ENCODE data around the gene KCND2.
A peak's percentile ranks its signal among the peaks of the same experiment; 100 is the strongest.

KCND2 gene

DNA sequence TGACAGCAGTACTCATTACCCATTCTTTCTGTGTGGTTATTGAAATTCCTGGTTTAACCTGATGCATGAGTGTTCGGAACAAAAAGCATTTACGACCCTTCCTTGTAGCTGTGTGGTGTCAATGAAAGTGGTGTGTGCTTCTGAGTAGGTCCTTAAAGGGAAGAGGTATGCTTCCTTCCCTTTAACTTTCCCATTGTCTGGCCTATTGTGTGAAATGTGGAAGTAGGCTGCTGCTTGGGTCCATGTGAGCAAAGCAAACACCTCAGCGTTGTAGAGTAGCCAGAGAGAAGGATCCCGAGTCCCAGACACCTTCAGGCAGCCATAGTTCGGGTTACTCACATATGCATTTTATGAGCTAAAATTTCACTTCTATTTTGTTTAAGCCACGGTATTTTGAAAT is 510.3 kb downstream of the KCND2 start:
- TF ChIP-seq CTCF (conservative IDR thresholded peaks at IDR 0.05; ENCODE audit: low read depth, low read length) = no peak
- no peak overlapping the region for H3K4me3 ChIP-seq (ENCODE audit: low read length)
- no peak for DNase-seq (ENCODE audit: low read depth)

DNA sequence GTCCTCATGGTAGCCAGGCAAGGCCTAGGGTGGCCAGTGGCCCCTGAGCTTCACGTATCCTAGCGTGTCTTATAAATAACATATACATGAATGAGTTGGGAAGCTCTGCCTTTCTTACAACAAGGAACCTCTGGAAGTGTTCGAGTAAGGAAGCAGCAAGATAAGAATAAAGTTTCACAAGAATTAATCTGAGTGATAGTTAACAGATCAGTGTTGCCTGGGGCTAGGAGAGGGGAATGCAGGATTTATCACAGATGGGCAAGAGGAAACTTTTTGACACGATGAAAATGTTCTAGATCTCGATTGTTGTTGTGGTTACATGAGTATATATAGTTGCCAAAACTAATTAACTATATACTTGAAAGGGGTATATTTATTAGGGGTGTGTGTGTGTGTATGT is 510.7 kb downstream of the KCND2 start:
- DNase-seq (ENCODE audit: low read depth) = no peak
- no peak for TF ChIP-seq CTCF (conservative IDR thresholded peaks at IDR 0.05; ENCODE audit: low read depth, low read length)
- no peak overlapping the region for H3K4me3 ChIP-seq (ENCODE audit: low read length)

DNA sequence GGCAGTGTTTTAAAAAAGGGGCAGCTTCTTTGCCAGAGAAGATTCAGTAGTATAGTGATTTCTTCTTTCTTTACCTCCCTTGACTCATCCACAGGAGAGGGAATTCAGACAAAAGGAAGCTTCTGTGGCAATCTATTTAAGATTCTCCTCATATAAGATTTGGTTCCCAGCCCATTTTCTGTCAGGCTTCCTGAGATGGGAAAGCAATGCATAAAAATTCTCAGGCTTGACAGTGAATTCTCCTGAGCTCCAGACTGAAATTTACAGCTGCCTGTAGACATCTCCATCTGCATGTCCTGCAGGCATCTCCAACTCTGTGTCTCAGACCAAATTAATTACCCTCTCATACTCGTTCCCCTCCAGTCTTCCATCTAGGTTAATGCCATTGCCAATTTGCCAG is 512.1 kb downstream of the KCND2 start:
- H3K4me3 ChIP-seq (ENCODE audit: low read length) = no peak overlapping the region
- no peak for TF ChIP-seq CTCF (conservative IDR thresholded peaks at IDR 0.05; ENCODE audit: low read depth, low read length)

DNA sequence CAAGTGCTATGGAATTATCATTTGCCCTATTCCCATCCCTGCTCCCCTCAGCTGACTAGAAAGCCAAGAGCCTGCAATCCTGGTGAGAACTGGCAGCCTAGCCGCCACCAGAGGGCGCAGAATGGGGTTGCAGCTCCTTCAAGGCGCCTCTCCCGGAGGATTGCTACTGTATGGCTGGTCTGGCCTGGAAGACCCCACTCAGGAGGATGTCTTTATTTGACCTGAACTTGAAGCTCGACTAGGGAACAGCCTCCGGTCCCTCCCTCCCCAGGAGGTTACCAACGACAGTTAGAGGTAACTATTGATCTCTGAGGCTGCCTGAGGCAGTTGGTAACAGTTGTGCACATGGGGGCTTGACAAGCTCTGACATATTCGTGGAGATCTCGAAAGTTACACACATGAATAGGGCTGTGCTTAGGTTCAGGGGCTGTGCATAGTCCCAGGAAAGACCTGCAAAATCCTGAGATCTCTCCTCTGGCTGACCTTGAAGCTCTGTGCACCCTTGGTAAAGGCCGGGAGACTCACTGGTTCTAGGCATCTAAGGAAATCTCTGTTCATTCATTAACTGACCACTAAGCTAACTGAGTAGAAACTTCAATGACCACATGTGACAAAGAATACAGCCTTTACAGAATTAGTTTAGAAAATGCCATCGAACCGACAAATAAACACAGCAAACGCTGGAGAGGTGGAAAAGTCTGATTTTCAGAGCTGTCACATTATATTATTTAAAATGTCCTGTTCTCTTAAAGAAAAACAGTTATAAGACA is 519.3 kb downstream of the KCND2 start:
- TF ChIP-seq CTCF (conservative IDR thresholded peaks at IDR 0.05; ENCODE audit: low read depth, low read length) = peak; percentile 93
- DNase-seq (ENCODE audit: low read depth) = peak; percentile 16
- H3K4me3 ChIP-seq (ENCODE audit: low read length) = no peak overlapping the region

More for the DNA sequence above, 512.1 kb downstream of the KCND2 start:
- no peak for DNase-seq (ENCODE audit: low read depth)

GRCh38 chr7:120792861-120793130 is 519.8 kb downstream of the KCND2 start:
- no peak for TF ChIP-seq CTCF (conservative IDR thresholded peaks at IDR 0.05; ENCODE audit: low read depth, low read length)
- no peak overlapping the region for H3K4me3 ChIP-seq (ENCODE audit: low read length)
- peak; percentile 1 for DNase-seq (ENCODE audit: low read depth)

- no peak overlapping the region for H3K4me3 ChIP-seq (ENCODE audit: low read length)
- DNase-seq (ENCODE audit: low read depth) = no peak
- no peak for TF ChIP-seq CTCF (conservative IDR thresholded peaks at IDR 0.05; ENCODE audit: low read depth, low read length)
These were observed 520.4 kb downstream of the KCND2 start for GRCh38 chr7:120793213-120793936.
